ENCODE measurements around the gene PLEKHM3.

The PLEKHM3 gene

DNA sequence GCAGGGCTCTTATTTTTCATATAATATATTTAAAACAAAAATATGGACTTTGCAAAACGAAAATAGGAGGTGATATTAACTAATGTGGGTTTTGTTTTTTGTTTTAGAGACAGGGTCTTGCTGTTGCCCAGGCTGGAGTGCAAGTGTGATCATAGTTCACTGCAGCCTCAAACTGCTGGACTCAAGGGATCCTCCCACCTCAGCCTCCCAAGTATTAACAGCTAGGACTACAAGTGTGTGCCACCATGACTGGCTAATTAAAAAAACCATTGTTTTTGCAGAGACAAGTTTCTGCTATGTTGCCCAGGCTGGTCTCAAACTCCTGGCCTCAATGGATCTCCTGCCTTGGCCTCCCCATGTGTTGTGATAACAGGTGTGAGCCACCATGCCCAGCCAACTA is 185.2 kb downstream of the PLEKHM3 start:
- no peaks in the 10 kb centered on the region for H4K20me1 ChIP-seq (ENCODE audit: low read depth, low read length)

DNA sequence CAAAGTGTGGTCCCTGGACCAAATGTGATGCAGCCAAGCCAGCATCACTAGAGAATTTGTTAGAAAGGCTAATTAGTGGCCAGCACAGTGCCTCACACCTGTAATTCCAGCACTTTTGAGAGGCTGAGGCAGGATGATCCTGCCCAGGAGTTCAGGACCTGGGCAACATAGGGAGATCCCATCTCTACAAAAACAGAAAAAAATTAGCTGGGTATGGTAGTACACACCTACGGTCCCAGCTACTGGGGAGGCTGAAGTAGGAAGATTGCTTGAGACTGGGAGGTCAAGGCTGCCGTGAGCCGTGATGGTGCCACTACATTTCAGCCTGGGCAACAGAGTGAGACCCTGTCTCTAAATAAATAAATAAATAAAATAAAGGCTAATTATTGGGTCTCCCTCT is 185.8 kb downstream of the PLEKHM3 start:
- Histone ChIP-seq H3K4me2 (ENCODE audit: low read depth, low read length, poor library complexity, severe bottlenecking) (no peak overlapping the region), H3K9me2 (replicated peaks; ENCODE audit: insufficient read depth, low read length) (no peaks in the 10 kb centered on the region), H3K27me3 (ENCODE audit: low read length) (no peaks in the 10 kb centered on the region), H3K36me3 (ENCODE audit: low read length) (no peaks in the 10 kb centered on the region), H3K27ac (ENCODE audit: low read depth, low read length) (no peak overlapping the region), H3K9ac (ENCODE audit: low read length) (no peak overlapping the region), H4K20me1 (ENCODE audit: low read depth, low read length) (no peaks in the 10 kb centered on the region), H3F3A (ENCODE audit: insufficient read depth) (no peaks in the 10 kb centered on the region), H3K79me2 (ENCODE audit: insufficient read depth, low read length) (no peaks in the 10 kb centered on the region), H2AFZ (ENCODE audit: low read depth, low read length, severe bottlenecking) (no peak overlapping the region), H3K4me3 (ENCODE audit: insufficient read depth, low read length, poor library complexity, severe bottlenecking) (no peak overlapping the region), H3K9me3 (ENCODE audit: insufficient read depth, low read length) (no peaks in the 10 kb centered on the region)
- TF ChIP-seq, protein P1, sequence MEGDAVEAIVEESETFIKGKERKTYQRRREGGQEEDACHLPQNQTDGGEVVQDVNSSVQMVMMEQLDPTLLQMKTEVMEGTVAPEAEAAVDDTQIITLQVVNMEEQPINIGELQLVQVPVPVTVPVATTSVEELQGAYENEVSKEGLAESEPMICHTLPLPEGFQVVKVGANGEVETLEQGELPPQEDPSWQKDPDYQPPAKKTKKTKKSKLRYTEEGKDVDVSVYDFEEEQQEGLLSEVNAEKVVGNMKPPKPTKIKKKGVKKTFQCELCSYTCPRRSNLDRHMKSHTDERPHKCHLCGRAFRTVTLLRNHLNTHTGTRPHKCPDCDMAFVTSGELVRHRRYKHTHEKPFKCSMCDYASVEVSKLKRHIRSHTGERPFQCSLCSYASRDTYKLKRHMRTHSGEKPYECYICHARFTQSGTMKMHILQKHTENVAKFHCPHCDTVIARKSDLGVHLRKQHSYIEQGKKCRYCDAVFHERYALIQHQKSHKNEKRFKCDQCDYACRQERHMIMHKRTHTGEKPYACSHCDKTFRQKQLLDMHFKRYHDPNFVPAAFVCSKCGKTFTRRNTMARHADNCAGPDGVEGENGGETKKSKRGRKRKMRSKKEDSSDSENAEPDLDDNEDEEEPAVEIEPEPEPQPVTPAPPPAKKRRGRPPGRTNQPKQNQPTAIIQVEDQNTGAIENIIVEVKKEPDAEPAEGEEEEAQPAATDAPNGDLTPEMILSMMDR (IDR thresholded peaks at IDR 0.05; ENCODE audit: insufficient read depth, low read length, poor library complexity, severe bottlenecking), result no peak
- TF ChIP-seq EZH2phosphoT487 (conservative IDR thresholded peaks at IDR 0.05; ENCODE audit: low read length), result no peak

More for the DNA sequence above, 185.2 kb downstream of the PLEKHM3 start:
- no peaks in the 10 kb centered on the region for H3K9me2 ChIP-seq (replicated peaks; ENCODE audit: insufficient read depth, low read length)
- H3K27me3 ChIP-seq (ENCODE audit: low read length), result no peaks in the 10 kb centered on the region
- TF ChIP-seq, protein P1 (IDR thresholded peaks at IDR 0.05; ENCODE audit: insufficient read depth, low read length, poor library complexity, severe bottlenecking), result no peak
- TF ChIP-seq EZH2phosphoT487 (conservative IDR thresholded peaks at IDR 0.05; ENCODE audit: low read length), result no peak
- H3K9me3 ChIP-seq (ENCODE audit: insufficient read depth, low read length), result no peaks in the 10 kb centered on the region
- H3K27ac ChIP-seq (ENCODE audit: low read depth, low read length), result no peak overlapping the region
- H3K4me3 ChIP-seq (ENCODE audit: insufficient read depth, low read length, poor library complexity, severe bottlenecking), result no peak overlapping the region
- no peak overlapping the region for H3K9ac ChIP-seq (ENCODE audit: low read length)
- no peaks in the 10 kb centered on the region for H3F3A ChIP-seq (ENCODE audit: insufficient read depth)
- no peaks in the 10 kb centered on the region for H3K79me2 ChIP-seq (ENCODE audit: insufficient read depth, low read length)
- no peak overlapping the region for H2AFZ ChIP-seq (ENCODE audit: low read depth, low read length, severe bottlenecking)
- no peaks in the 10 kb centered on the region for H3K36me3 ChIP-seq (ENCODE audit: low read length)
- no peak overlapping the region for H3K4me2 ChIP-seq (ENCODE audit: low read depth, low read length, poor library complexity, severe bottlenecking)

DNA sequence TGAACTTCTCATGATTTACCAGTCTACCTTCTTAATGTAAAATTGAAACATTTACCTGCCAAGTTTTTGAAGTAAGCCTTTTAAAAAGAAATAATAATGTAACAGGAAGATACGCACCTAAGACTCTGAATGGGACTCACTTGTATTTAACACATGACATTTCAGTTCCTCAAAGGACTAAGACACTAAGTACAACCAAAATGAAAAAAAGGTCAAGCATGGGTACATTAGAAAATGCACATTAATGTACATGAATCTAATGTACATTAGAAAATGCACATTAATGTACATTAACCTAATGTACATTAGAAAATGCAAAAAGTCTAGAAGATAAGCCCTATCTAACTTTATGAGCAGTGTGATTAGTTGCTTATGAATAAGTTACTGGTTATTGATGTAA is 186.3 kb downstream of the PLEKHM3 start:
- no peak overlapping the region for H3K4me2 ChIP-seq (ENCODE audit: low read depth, low read length, poor library complexity, severe bottlenecking)

More for the DNA sequence above, 186.3 kb downstream of the PLEKHM3 start:
- Histone ChIP-seq H3K27me3 (ENCODE audit: low read length) (no peaks in the 10 kb centered on the region), H4K20me1 (ENCODE audit: low read depth, low read length) (no peaks in the 10 kb centered on the region), H3K4me3 (ENCODE audit: insufficient read depth, low read length, poor library complexity, severe bottlenecking) (no peak overlapping the region), H3F3A (ENCODE audit: insufficient read depth) (no peaks in the 10 kb centered on the region), H3K9me3 (ENCODE audit: insufficient read depth, low read length) (no peaks in the 10 kb centered on the region), H3K9me2 (replicated peaks; ENCODE audit: insufficient read depth, low read length) (no peaks in the 10 kb centered on the region), H3K36me3 (ENCODE audit: low read length) (no peaks in the 10 kb centered on the region), H3K27ac (ENCODE audit: low read depth, low read length) (no peak overlapping the region), H3K79me2 (ENCODE audit: insufficient read depth, low read length) (no peaks in the 10 kb centered on the region), H2AFZ (ENCODE audit: low read depth, low read length, severe bottlenecking) (no peak overlapping the region), H3K9ac (ENCODE audit: low read length) (no peak overlapping the region)
- TF ChIP-seq, protein P1 (IDR thresholded peaks at IDR 0.05; ENCODE audit: insufficient read depth, low read length, poor library complexity, severe bottlenecking), result no peak
- no peak for TF ChIP-seq EZH2phosphoT487 (conservative IDR thresholded peaks at IDR 0.05; ENCODE audit: low read length)
